ENCODE data around the gene HGS. TPM values are rescaled to one million over a fixed set of nuclear protein-coding genes. Genes with fewer than 3 reads are reported as not detected.

The HGS gene
- total and polyA plus RNA-seq, 2 of the 8 experiments (the other 6 are each of a cell fraction or from before 2014, with no cell fraction given): 80.8 to 99.7 TPM

GRCh38 chr17:81710514-81711308, 26.9 kb downstream of the HGS start:
- Histone ChIP-seq H3K9ac (replicated peaks in 1 of 4; ENCODE audit: extremely low read depth in 1 of 4, low read depth in 3 of 4, low read length in 3 of 4) (peak overlapping the region in 2 of 4 experiments; percentile 2 to 35; a peak in 3 of 7 replicates), H3K18ac (ENCODE audit: extremely low read depth, low read length) (peak overlapping the region; percentile 97), H3K9me3 (ENCODE audit: insufficient read depth in 2 of 2, low read depth in 1 of 2, low read length in 1 of 2) (no peaks in the 10 kb centered on the region), H3K4me2 (ENCODE audit: insufficient read depth in 1 of 2, low read depth in 2 of 2, low read length in 2 of 2) (peak overlapping the region; percentile 87 to 96), H3K4me1 (replicated peaks in 1 of 4; ENCODE audit: control insufficient read depth in 3 of 4, insufficient read depth in 4 of 4, low read length in 3 of 4) (peaks cover 0 to 24% (median 18%) of the 10 kb centered on the region in 4 experiments; a peak in 5 of 7 replicates), H4K5ac (ENCODE audit: insufficient read length, low read depth, low read length) (peak overlapping the region; percentile 16), H2AK5ac (ENCODE audit: low read depth, low read length) (0 out of 2 replicates have a peak overlapping the region, but pooled peaks have one; percentile 10), H4K20me1 (replicated peaks in 1 of 2; ENCODE audit: control insufficient read depth in 1 of 2, insufficient read depth in 2 of 2, low read length in 2 of 2) (peaks cover 5 to 16% of the 10 kb centered on the region in 2 experiments), H2BK15ac (ENCODE audit: low read length) (peak overlapping the region; percentile 84), H3K4me3 (ENCODE audit: extremely low read depth in 1 of 4, insufficient read depth in 2 of 4, low read depth in 3 of 4, low read length in 4 of 4) (peak overlapping the region; percentile 43 to 86 (median 60); a peak in 7 of 8 replicates), H3K79me2 (ENCODE audit: control insufficient read depth in 1 of 2, insufficient read depth in 2 of 2, low read length in 2 of 2) (peaks cover 0 to 8% of the 10 kb centered on the region in 2 experiments; a peak in 1 of 4 replicates), H3K36me3 (ENCODE audit: control insufficient read depth in 2 of 4, insufficient read depth in 4 of 4, low read length in 3 of 4) (peaks cover 14 to 21% (median 17%) of the 10 kb centered on the region in 4 experiments), H3K79me1 (ENCODE audit: low read depth, low read length) (peaks cover 10% of the 10 kb centered on the region), H2BK20ac (ENCODE audit: low read length) (no peak overlapping the region), H3K27me3 (replicated peaks in 1 of 4; ENCODE audit: control insufficient read depth in 3 of 4, extremely low read depth in 1 of 4, insufficient read depth in 3 of 4, low read length in 3 of 4) (no peaks in the 10 kb centered on the region; a peak in 2 of 7 replicates), H3K27ac (ENCODE audit: low read depth, low read length) (no peak overlapping the region), H3K23me2 (ENCODE audit: low read depth, low read length) (peaks cover 20% of the 10 kb centered on the region), H4K8ac (ENCODE audit: extremely low read depth, insufficient read depth, low read length) (peak overlapping the region; percentile 72), H2AFZ (ENCODE audit: low read length) (no peak overlapping the region), H3K14ac (ENCODE audit: insufficient read length) (no peak overlapping the region), H4K91ac (replicated peaks; ENCODE audit: insufficient read length, low read length) (peak overlapping the region; percentile 61), H3K56ac (replicated peaks; ENCODE audit: insufficient read length, low read depth, low read length) (no peak overlapping the region), H3K23ac (ENCODE audit: insufficient read length) (no peak overlapping the region), H2BK5ac (ENCODE audit: low read depth, low read length) (peak overlapping the region; percentile 54; the same call in 1 of the 2 replicates), H2BK12ac (ENCODE audit: low read depth, low read length) (peak overlapping the region; percentile 78), H3K4ac (replicated peaks; ENCODE audit: insufficient read length, low read depth, low read length) (peak overlapping the region; percentile 24), H2BK120ac (replicated peaks; ENCODE audit: low read depth, low read length) (peak overlapping the region; percentile 18)
- peak in 1 of 2 experiments; percentile 77 for DNase-seq (ENCODE audit: low read depth in 1 of 2, low spot score in 2 of 2)
- WGBS, 2 experiments (ENCODE audit: extremely low coverage in 1 of 2, insufficient coverage in 1 of 2, insufficient read length in 1 of 2, insufficient replicate concordance in 2 of 2, low coverage in 1 of 2, low lambda C conversion rate in 2 of 2, missing lambda C conversion rate in 1 of 2): 13% methylated on average over 29 of the region's 29 CpGs; no CpG with 5 or more reads in 1 of the 2 experiments
- CTCF ChIA-PET (ENCODE audit: partially characterized antibody): interaction anchor here (0.6 to 1.5 kb wide), 3 partner anchors 20 to 35 kb away, joined by 3 to 6 read pairs (median 5); no protein-coding TSS in a partner anchor
- POLR2A ChIA-PET (ENCODE audit: partially characterized antibody): interaction anchor here (0.7 to 25.9 kb wide), 7 partner anchors 2 to 217 kb away, joined by 3 to 436 read pairs (median 7); partner anchors contain the start of genes ARL16, HGS, MCRIP1 and MRPL12
- FAIRE-seq: no peak
- TF ChIP-seq KDM5A (IDR thresholded peaks at IDR 0.05; ENCODE audit: low read length): no peak
- no peak for TF ChIP-seq SP4 (IDR thresholded peaks at IDR 0.05; ENCODE audit: low read length)
- peak; percentile 20; the same call in 1 of the 2 replicates for TF ChIP-seq POLR2AphosphoS5 (IDR thresholded peaks at IDR 0.05; ENCODE audit: low read depth, low read length)
- TF ChIP-seq, protein P1, sequence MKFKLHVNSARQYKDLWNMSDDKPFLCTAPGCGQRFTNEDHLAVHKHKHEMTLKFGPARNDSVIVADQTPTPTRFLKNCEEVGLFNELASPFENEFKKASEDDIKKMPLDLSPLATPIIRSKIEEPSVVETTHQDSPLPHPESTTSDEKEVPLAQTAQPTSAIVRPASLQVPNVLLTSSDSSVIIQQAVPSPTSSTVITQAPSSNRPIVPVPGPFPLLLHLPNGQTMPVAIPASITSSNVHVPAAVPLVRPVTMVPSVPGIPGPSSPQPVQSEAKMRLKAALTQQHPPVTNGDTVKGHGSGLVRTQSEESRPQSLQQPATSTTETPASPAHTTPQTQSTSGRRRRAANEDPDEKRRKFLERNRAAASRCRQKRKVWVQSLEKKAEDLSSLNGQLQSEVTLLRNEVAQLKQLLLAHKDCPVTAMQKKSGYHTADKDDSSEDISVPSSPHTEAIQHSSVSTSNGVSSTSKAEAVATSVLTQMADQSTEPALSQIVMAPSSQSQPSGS (IDR thresholded peaks at IDR 0.05; ENCODE audit: low read length): peak; percentile 9; the same call in 1 of the 2 replicates
- TF ChIP-seq RNF2 (IDR thresholded peaks at IDR 0.05; ENCODE audit: borderline replicate concordance, low read depth, low read length, missing control alignments, poor library complexity, severe bottlenecking): no peak
- 0 out of 4 replicates have a peak, but pooled peaks of 1 of the 2 experiments have one; percentile 4 for TF ChIP-seq SIN3A (conservative IDR thresholded peaks at IDR 0.05 in 1 of 2, IDR thresholded peaks at IDR 0.05 in 1 of 2; ENCODE audit: low read depth in 1 of 2, low read length in 2 of 2)
- TF ChIP-seq JUND (IDR thresholded peaks at IDR 0.05; ENCODE audit: low read length): no peak
- no peak for TF ChIP-seq KDM1A (IDR thresholded peaks at IDR 0.05; ENCODE audit: borderline replicate concordance, low read length)

Data from H1 (cell line).